Daoy (cell line): ENCODE results near the gene MUS81. TPM values are rescaled to one million over a fixed set of nuclear protein-coding genes. Genes with fewer than 3 reads are reported as not detected.
"Not testable (repeated sequence)": the region's sequence is repeated elsewhere in the genome, so short reads cannot be mapped to it uniquely, and the experiment has no call there.

Source experiments
- DNase-seq: peaks from one replicate; pipeline ENCODE4 v3.0.0-alpha.2; 2015; ENCODE audit warnings: low read depth
- total RNA-seq: library from RNA; depleted of rRNA; stranded (reverse); fragments of >200 nt; shearing (Covaris generic); gene quantifications from 2 replicates; pipeline ENCODE4 v1.2.3, GENCODE V29; 2014

MUS81 gene
- total RNA-seq, 1 experiment from 2014 or later, result 54.9 TPM

DNA sequence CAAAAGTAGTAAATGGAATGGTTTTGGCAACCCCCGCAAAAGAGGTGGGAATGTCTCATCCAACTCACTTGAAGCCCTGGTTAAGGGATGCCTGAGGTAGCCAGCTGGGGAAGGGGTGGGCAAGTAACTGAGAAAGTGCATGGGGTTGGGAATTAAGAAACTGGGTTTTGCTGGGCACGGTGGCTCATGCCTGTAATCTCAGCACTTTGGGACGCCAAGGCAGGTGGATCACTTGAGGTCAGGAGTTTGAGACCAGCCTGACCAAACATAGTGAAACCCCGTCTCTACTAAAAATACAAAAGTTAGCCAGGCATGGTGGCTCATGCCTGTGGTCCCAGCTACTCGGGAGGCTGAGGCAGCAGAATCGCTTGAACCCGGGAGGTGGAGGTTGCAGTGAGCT lies 11.5 kb upstream of the MUS81 start:
- not testable (repeated sequence) for DNase-seq

DNA sequence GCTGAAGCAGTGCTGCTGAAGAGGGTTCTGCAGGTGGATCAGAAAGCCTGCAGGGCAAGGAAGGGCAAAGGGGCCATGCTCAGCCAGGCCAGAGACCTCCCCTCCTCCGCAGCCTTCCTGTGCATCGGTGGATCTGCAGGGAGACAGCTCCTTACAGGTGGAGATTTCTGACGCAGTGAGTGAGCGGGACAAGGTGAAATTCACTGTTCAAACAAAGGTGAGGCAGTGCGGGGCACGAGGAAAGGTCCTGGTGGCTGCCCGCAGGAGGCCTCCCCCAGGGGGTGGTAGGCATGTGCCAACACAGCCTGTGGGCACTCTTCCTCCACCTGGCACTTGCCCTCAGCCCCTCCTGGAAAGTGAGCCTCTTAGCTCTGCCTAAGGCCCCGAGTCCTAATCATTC lies 10.9 kb upstream of the MUS81 start:
- DNase-seq, result no peak

DNA sequence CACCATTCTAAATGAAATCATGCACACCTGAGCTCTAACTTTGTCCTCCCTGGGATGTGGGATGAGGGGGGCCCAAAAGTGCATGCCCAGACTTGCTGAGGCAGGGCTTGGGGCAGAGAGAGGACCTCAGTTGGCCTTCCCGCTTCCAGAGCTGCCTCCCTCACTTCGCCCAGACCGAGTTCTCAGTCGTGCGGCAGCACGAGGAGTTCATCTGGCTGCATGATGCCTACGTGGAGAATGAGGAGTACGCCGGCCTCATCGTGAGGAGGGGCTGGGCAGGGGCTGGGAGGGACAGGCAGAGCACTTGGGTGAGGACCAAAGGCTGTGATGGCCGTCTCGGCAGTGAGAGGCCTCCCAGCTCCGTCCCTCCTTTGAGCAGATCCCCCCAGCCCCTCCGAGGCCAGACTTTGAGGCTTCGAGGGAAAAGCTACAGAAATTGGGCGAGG lies 10.4 kb upstream of the MUS81 start:
- DNase-seq, result no peak

DNA sequence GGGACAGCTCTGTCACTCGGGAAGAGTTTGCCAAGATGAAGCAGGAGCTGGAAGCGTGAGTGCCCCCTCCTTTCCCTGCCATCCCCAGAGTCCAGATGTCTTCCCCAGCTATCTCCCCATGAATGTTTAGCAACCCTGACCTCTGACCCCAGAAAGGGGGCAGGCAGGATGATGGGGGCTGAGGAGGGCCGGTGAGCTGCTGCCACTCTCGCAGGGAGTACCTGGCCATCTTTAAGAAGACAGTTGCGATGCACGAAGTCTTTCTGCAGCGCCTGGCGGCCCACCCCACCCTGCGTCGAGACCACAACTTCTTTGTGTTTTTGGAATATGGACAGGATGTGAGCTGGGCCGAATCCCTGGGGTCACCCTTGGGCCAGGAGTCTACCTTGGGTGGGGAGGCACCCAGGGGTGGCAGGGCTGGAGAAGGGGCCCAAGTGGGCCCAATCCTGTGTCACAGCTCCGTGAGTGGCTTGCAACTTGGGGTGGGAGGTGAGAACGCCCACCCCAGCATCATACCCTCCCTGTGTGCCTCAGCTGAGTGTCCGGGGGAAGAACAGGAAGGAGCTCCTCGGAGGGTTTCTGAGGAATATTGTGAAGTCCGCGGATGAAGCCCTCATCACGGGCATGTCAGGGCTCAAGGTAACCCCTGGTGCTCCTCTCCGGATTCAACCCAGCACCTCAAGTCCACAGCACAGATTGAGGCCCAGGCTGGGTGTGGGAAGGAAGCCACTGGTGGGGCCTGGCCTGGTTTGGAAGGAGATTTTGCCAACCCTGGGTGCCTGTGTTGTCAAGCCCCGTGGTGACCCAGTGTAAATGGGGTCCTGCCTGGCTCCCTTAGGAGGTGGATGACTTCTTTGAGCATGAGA lies 9.8 kb upstream of the MUS81 start:
- DNase-seq, result no peak

DNA sequence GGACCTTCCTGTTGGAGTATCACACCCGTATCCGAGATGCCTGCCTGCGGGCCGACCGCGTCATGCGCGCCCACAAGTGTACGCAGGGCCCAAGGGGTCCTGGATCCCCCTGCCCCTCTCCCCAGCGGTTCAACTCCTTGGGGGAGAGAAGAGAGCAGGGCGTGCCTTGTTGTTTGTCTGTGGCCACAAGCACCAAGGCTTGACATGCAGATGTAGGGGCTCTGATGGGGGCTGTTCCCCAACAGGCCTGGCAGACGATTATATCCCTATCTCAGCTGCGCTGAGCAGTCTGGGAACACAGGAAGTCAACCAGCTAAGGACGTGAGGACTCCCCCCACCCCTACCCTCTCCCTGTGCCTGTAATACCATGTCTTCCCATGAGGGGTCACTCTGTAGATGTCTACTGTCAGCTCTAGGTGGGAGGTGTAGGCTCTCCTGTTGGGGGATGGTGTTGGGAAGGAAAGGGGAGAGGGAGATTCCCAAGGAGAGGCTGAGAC lies 9.1 kb upstream of the MUS81 start:
- DNase-seq, result peak; percentile 54

DNA sequence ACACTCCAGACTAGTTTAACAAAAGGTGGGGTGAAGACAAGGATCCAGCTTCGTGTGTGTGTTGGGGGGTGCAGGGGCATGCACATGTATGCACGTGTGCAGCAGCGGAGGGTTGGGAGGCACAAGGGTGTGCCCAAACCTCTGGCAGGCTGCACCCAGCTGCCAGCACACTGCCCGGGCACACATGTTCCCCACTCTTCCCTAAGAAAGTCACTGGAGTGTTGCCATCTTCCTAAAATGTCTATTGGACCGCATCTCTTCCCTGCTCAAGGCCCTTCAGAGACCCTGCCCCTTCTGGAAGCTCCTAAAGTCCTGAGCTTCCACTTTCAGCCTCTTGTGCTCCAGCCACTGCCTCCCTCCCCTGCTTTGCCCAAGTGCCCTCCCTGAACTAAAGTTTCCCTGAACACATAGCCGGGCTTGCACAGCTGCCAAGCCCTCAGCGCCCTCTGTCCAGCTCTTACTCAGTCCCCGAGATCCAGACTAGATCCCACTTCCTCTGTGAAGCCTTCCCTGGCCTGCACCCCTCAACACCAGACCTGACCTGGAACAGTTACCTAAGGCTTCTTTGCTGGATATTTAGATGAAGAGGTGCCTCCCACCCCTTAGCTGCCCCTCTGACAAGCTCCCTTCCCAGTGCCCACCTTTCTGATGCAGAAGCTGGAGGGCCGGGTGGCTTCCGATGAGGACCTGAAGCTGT lies 8.3 kb upstream of the MUS81 start:
- no peak for DNase-seq

DNA sequence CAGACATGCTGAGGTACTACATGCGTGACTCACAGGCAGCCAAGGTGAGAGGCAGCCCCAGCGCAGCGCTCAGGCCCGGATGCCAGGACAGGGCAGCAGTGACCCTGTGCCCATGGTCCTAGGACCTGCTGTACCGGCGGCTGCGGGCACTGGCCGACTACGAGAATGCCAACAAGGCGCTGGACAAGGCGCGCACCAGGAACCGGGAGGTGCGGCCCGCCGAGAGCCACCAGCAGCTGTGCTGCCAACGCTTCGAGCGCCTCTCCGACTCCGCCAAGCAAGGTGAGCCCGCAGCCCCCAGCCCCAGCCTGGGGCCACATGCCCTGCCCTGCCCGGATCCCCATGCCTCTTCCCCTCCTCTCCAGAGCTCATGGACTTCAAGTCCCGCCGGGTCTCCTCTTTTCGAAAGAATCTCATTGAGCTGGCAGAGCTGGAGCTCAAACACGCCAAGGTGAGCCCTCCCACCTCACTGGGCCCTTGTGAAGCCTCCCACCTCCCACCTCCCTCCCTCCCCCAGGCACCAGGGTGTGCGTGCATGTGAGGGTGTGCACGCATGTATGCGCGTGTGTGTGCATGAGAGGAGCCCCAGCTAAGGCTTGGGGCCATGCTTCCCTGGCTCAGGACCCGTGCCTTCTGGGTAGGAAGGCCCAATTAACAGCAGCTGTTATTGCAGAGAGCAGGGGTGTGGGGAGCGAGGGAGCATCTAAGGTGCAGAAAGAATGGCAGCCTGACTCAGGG lies 7.6 kb upstream of the MUS81 start:
- no peak for DNase-seq

DNA sequence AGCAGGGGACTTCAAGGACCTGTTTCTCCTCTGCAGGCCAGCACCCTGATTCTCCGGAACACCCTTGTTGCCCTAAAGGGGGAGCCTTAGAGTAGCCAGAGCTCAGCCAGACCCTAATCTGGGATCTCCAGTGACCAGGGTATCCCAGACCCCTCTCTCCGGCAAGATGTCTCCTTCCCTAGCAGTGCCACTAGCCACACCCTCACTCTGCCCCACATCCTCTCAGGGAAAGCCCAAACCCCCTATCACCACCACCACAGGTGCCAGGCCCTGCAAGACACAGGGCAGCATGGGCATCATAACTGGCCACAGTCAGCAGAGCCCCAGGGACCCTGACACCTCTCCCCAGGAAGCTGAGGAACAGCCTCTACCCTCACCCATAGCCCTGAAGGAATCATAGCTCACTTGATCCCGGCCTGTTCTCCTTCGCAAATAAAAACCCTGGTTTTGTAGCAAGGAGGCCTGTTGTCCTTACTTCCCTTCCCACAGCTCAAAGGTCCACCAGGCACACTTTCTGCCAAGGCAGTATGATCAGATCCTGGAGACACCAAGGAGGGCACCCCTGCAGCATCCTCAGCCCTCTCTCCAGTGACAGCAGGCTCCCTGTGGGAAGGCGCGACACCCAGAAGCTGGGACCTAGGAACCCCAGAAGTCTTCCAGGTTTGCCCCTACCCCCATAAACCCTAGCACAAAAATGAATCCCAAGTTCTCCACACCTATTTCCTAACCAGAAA lies 6.8 kb upstream of the MUS81 start:
- DNase-seq, result no peak

DNA sequence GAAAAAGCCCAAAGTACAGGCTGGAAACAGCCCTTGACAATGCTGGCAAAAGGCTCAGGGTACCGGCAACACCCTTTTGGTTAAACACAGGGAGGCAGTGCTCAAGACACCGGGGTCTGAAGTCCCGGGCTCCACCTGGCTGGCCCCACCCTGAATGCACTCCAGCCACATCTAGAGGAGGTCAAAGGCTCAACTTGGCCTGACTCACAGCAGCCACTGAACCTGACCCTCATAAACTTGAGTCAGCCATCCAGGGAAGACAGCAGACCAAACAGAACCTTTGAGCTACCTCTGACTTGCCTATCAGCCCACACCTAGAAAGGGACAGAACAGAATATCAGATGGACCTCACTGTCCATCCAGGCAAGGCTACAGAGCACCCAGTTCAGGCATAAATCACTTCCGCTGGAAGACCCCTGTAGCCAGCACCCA lies 6.1 kb upstream of the MUS81 start:
- no peak for DNase-seq

DNA sequence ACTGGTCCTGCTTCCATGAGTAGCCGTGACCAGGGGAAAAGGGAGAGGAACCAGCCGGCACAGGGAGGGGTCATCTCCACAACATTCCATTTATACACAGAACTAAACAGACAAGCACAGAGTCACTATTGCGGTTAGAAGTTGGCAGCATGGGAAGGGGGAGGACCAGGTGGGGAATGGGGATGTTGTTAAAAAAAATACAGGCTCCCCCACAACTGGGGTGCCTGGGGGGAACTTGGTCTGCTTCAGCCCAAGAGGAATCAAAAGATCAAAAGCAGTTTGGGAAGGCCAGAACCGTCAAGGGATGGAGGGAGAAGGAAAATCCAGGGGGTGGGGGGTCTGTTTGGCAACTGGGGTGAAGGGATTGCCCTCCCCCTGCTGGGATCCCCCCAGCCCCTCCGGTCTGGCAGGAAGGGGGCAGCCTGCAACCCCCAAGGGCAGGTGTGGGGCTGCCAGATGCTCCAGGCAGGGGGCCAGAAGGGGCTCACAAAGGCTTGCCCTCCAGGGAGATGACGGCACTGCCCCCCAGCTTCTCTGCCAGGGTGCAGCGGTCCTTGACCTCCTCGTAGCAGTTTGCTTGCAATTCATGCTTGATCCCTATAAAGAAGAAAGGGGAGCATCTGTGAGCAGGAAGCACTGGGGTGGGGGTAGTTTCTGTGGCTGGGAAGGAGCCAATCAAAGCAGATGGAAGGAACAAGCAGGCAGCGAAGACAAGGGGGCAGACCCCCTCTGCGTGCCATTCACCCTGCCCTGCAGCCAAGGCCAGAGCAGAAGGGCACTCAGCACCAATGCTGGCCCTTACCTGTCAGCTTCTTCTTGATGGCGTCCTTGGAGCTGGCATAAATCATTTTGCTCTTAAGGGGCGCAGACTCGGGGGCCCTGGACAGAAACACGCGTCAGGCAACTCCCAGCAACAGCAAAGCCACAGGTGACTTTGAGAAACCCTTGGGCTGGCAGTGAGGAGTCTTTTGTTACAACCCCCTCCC lies 5.1 kb upstream of the MUS81 start:
- DNase-seq, result no peak

DNA sequence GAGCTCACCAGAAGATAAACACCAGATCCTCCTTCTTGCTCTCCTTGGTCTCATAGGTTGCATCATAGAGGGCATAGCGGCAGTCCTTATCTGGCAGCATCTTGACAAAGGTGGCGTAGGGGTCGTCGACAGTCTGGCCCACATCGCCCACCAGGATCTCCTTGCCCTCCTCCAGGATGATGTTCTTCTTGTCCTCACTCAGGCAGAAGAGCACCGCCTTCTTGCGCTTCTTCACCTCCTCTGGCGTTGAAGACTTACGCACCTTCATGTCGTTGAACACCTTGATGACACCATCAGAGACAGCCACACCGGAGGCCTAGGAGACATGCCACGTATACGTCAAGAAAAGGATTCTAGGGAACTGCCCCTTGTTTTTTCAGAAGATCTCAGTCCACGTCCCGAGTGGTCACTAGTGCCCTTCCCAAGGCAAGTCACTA lies 4.3 kb upstream of the MUS81 start:
- DNase-seq, result no peak

DNA sequence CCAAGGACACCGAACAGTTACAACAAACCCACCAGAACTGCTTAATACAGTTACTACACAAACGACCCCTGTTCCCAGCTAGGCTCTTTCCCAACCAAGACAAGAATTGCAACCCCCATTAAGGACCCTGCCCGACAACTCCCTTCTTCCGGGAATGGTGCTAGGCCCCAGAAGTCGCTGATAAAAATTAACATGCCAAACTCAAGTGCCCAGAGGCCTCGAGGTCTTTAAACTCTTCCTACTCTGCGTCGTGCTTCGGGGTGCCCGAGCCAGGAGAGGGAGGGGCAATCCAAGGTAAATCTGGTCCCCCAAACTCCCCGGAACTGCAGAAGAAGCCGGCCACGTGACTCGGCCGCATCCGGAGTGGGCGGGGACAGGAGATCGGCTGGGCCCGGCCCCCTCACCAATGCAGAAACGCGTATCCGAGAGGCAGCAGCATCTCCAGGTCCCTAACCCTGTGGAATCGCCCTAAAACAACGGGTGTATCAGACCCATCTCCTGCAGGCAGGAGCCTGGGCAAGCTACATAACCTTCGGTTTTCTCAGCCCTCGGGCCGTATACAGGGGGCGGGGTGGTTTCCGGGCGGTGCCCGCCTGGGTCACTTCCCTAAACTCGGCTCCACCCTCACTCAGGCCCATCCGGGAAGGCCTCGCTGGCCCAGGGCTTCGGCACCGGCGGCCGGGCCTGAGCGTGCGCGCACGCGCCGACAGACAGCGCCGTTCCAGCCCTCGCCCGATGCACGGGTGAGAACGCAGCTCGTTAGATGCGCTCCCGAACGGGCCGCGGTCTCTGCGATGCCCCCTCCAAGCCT lies 3.3 kb upstream of the MUS81 start:
- peak; percentile 80 for DNase-seq

DNA sequence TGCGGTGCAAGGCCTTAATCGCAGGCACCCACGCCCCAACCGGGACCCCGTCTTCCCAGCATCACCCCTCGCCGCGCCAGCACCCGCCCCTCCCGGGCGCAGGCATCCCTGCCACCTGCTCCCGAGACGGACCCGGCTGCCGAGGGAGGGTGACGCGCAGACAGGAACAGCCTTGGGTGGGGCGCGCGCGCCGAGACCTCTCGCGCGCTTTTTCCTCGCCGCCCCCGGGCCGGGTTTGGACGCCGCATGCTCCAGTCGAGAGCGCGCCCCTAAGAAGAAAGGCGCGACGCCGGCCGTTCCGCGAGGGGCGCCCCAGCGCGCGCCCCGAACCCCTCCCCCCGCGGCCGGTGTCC lies 2.8 kb upstream of the MUS81 start:
- DNase-seq, result no peak

DNA sequence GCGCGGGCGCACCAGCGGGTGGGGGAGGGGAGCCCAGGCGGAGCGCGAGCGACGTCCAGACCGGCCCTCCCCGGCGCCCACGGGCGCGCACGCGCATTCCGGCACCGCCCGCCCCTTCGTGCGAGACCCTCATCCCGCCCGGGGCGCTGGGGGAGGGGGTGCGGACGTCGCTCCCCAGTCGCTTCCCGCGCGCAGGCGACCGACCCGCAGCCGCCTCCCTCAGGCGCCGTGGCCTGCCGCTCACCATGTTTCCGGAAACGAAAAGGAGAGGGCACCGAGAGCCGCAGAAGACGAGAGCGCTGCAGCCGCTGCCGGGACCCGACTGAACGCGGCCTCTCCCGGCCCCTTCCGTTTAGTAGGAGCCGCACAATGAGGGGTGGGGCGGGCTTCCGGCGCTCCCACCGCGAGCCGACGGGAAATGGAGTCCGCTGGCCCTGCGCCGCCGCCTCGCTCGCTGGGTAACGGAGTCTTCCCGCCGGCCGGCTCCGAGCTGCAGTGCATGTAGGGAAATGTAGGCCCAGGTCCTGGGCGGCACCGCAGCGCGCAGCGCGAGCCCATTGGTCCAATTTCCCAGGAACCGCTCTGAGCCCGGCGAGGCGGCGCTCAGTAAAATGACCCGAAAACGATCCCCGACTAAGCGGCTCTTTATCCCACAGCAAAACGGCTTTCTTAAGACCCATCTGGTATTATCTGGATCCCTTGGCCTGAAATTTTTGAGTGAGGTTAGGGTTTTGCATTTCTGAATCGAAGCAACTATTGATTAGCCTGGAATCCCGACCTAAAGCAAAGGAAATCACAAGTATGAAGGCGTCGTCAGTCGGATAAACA lies 2.2 kb upstream of the MUS81 start, which contains the start of gene CFL1:
Gene CFL1 (minus strand): TSS at position 328 of the 828 bp plus-strand sequence. CDS start 81 bp downstream, at position 247.
- peak; percentile 99 for DNase-seq

DNA sequence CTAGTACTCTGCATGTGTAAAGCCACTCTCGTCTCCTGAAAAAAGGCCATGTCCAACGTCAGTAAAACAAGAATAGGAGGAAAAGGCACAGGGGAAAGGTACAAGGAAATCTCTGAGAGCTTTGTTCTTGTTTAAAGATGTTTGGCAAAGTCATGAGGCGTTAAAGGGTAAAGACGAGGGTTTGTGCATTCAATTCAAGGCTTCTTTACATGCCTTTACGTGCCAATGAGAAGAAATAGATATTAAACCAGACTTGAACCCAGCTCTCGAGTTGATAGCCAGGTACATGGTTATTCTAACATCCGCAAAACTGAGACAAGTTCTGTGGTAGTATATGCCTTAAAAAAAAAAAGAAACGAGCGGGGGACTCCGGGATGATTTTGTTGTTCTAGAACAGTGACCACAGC lies 1.5 kb upstream of the MUS81 start:
- no peak for DNase-seq

DNA sequence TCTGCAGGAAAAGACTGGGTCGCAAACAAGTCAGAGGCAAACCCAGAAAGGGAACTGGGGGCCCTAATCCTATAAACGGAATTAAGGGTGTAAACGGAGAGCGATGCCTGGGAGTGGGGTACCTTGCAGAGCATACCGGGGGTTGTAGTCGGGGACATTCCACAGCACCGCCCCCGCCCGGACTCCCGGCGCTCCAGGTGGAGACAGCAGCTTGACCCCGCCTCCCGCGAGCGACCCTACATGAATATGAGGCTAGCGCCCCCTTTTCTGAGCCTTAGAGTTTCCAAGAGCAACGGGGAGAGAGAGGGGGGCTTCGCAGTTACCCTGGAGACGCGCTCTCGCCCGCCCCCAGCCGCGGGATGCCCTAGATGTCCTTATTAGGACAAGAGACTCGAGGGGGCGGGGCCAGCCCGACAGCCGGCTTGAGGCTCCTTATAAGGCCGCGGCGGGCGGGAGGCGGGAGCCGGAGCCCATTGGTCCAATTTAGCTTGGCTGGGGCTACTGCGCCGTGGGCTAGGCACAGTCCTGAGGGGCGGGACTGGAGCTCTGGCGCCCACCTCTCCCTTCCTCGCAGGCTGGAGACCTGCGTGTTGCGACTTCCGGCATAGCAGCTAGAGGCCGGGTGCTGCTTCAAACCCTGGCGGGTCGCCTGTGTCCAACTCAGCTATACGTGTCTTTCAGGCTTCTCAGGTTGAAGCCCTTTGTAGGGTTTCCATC lies 980 bp upstream of the MUS81 start:
- peak; percentile 99 for DNase-seq

DNA sequence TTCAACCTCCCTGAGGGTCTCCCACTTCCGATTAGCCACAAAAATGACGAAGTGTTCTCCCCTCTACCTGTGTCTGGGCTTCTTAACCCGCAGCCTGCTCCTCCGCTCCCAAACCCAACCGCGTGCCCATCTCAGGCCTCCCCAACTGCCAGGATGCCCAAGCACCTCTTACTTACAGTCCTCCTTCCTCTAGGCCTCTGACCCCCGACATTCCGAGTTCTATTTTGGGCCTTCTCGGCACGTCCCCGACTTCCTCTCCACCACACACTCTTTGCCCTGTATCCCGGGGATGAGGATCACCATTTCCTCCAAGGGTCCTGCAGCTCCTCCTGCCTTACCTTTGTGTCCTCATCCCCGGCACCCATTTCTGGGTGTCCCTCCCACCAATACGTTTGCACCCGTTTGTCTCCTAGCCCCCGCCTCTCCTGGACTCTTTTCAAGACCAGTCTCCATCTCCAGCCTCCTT lies 388 bp upstream of the MUS81 start:
- DNase-seq, result no peak

DNA sequence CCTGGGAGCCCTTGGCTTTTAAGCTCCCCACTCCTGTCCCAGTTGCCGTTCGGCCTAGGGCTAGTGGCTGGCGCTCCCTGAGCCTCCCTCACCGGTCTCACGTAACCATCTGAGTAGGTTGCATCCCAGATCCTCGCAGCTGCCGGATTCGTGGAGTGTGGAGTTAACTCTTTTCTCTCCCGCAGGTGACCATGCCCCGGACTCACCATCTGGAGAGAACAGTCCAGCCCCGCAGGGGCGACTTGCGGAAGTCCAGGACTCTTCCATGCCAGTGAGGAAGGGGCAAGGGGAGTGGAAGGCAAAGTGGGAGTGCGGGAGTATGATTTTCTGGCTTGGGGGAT lies 902 bp downstream of the MUS81 start:
- no peak for DNase-seq
